ENCODE data around the gene MCM3AP.
"Not testable (repeated sequence)": the region's sequence is repeated elsewhere in the genome, so short reads cannot be mapped to it uniquely, and the experiment has no call there.

Gene MCM3AP

DNA sequence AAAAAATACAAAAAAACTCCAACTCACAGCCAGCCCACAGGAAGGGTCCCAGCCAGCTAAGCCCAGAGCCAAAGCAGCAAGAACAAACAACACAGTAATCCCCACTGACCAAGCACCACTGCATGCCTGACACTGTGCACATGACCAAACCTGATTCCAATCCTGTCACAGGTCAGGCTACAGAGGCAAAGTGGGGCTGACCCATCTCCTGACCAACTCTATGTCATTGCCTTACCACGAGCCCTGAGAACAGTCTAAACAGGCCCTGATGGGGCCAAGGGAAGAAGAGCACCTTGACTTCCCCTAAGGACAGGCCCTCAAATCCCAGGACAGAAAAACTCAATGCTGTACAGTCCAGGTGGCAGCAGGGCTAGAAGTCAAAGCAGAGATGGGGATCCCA lies 59.3 kb downstream of the MCM3AP start:
- peak overlapping the region; percentile 95 for H3K4me3 ChIP-seq (ENCODE audit: low read depth, low read length)
- DNase-seq (ENCODE audit: low read depth) = peak; percentile 64

DNA sequence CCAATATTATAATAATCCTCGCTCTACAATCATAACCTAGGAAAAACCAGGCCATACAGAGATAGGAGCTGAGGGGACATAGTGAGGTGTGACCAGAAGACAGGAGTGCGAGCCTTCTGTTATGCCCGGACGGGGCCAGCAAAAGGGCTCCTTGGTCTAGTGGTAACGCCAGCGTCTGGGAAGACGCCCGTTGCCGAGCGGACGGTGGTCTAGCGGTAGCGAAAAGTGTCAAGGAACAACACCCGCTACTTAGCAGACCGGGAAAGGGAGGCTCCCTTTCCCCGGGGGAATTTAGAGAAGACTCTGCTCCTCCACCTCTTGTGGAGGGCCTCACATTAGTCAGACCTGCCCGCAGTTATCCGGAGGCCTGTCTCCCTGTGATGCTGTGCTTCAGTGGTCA lies 61.8 kb downstream of the MCM3AP start:
- not testable (repeated sequence) for DNase-seq (ENCODE audit: low read depth); H3K4me3 ChIP-seq (ENCODE audit: low read depth, low read length)

More for the DNA sequence above, 59.3 kb downstream of the MCM3AP start:
- TF ChIP-seq, protein P1, sequence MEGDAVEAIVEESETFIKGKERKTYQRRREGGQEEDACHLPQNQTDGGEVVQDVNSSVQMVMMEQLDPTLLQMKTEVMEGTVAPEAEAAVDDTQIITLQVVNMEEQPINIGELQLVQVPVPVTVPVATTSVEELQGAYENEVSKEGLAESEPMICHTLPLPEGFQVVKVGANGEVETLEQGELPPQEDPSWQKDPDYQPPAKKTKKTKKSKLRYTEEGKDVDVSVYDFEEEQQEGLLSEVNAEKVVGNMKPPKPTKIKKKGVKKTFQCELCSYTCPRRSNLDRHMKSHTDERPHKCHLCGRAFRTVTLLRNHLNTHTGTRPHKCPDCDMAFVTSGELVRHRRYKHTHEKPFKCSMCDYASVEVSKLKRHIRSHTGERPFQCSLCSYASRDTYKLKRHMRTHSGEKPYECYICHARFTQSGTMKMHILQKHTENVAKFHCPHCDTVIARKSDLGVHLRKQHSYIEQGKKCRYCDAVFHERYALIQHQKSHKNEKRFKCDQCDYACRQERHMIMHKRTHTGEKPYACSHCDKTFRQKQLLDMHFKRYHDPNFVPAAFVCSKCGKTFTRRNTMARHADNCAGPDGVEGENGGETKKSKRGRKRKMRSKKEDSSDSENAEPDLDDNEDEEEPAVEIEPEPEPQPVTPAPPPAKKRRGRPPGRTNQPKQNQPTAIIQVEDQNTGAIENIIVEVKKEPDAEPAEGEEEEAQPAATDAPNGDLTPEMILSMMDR (conservative IDR thresholded peaks at IDR 0.05; ENCODE audit: low read depth, low read length) = no peak

DNA sequence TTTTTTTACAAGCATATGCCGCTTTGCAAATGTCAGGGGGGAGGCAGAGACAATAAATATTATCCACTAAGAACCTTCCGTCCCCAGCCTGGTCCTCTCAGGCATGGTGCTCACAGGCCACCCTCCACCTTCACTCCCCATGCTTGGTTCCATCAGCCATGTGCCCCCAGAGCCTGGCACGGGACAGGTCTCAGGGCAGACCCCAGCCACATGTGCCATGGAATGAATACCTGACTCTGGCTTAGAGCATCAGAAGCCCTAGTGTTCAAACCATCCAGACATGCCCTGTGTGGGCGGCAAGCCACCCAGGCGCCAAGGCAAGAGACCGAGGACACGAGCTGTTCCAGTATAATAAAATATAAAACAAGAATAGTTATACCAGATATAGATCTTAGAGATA lies 62.2 kb downstream of the MCM3AP start:
- DNase-seq (ENCODE audit: low read depth) = no peak
- TF ChIP-seq, protein P1 (conservative IDR thresholded peaks at IDR 0.05; ENCODE audit: low read depth, low read length) = no peak
- H3K4me3 ChIP-seq (ENCODE audit: low read depth, low read length) = no peak overlapping the region

DNA sequence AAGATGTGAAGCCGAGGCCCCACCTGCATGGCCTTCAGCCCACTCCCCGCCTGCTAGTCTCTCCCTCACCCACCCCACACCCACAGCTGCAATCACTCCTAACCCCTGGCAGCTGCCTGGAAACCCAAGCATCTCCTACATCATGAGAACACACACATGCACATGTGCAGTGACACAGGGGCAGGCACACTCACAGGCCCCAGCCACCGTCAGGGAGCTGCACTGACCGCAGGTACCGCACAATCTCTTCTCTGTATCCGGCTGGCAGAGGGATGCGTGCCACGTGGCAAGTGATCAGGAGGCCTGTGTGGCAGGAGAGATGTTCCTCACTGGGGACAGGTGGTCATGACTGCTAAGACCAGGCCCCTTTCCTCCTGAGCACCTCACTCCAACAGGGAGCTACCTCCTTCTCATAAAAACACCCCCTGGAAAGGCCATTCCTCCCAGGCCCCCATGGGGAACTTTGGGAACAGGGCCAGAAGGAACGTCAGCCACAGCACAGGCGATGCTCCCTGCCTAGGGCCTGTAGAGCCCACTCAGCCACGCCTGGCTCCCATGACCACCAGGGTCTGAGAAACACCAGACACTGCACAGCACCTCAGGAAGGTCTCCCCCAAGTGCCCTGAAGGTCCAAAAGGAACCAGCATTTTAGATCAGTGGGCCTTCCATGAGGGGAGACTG lies 62.8 kb downstream of the MCM3AP start:
- no peak overlapping the region for H3K4me3 ChIP-seq (ENCODE audit: low read depth, low read length)
- no peak for DNase-seq (ENCODE audit: low read depth)
- TF ChIP-seq, protein P1 (conservative IDR thresholded peaks at IDR 0.05; ENCODE audit: low read depth, low read length) = no peak

DNA sequence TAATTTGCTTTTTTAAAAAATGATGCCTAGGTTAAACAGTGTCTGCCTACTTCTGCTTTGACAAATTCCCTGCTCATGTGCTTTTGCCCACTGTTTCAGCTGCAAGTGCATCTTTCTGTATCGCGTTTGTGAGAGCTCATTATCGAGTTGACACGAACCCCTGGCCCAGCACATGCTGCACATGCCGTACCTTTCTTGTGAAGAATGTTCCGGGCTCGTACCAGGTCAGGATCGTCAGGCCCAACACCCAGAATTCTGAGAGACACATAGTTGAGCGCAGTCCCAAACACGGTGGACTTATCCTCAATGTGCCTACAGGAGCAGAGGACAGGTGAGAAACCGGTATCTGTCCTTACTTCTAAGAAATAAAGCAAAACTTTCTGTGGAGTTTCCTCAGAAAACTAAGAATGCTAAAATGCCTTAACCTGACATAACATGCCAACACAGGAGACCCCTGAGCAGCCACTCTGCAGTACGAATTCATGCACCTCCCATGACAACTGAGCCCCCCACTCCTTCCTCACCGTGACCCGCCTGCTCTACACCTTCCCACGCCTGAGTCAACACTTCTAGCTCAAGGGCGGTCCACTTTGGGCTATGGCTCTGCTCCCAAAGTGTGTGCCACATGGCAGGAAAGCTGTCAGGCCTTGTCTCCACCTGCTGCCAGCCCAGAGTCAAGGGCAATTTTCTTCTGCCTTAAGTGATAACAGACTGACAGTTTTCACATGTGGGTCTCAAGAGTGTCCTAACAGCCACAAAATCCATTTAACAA lies 63.6 kb downstream of the MCM3AP start:
- TF ChIP-seq, protein P1 (conservative IDR thresholded peaks at IDR 0.05; ENCODE audit: low read depth, low read length) = no peak
- no peak overlapping the region for H3K4me3 ChIP-seq (ENCODE audit: low read depth, low read length)

DNA sequence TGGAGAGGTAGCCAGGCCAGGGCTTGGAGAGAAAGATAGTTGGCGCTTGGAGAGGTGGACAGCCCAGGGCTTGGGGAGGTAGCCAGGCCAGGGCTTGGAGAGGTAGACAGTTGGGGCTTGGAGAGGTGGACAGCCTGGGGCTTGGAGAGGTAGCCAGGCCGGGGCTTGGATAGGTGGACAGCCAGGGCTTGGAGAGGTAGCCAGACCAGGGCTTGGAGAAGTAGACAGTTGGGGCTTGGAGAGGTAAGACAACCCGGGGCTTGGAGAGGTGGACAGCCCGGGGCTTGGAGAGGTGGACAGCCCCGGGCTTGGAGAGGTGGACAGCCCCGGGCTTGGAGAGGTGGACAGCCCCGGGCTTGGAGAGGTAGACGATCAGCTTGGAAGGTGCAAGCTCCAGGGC lies 64.6 kb downstream of the MCM3AP start:
- H3K4me3 ChIP-seq (ENCODE audit: low read depth, low read length) = no peak overlapping the region
- TF ChIP-seq, protein P1 (conservative IDR thresholded peaks at IDR 0.05; ENCODE audit: low read depth, low read length) = no peak
- no peak for DNase-seq (ENCODE audit: low read depth)

More for the DNA sequence above, 63.6 kb downstream of the MCM3AP start:
- DNase-seq (ENCODE audit: low read depth) = no peak

DNA sequence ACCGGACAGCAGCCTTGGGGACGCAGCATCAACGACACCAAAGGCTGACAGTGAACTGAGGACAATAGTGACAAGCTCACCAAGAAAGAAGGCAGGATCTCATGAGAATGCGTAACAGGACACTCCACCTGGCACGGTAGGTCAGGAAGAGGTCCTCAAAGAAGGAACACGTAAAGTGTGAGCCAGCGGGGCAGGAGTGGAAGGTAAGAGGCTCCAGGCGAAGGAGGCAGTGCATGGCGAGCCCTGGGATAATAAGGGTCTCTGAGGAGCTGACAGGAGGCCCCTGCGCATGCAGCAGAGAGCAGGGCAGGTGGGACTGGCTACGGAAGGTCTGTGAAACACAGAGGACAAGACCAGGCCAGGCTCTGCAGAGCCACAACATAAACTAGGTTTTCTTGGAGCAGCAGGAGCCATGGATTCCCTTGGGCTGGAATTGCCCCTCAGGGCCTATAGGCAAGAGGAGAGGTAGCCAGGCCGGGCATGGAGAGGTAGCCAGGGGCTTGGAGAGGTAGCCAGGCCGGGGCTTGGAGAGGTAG lies 65.1 kb downstream of the MCM3AP start:
- H3K4me3 ChIP-seq (ENCODE audit: low read depth, low read length) = no peak overlapping the region
- DNase-seq (ENCODE audit: low read depth) = no peak
- TF ChIP-seq, protein P1 (conservative IDR thresholded peaks at IDR 0.05; ENCODE audit: low read depth, low read length) = no peak

Data from choroid plexus epithelial cell (primary cell).